RWPE2 (cell line): ENCODE measurements around the gene CRYBB1.

Source experiments
- ATAC-seq: fragments of 200-7000 bp; cut with Tn5 transposase; 3 replicates; pipeline ENCODE4 v1.9.1; 2021; ENCODE audit warnings: low read depth
- DNase-seq: peaks from one replicate; pipeline ENCODE4 v3.0.0-alpha.2; 2020; ENCODE audit warnings: low spot score
- H3K27ac ChIP-seq: fragments of 450-650 bp; 2 replicates; pipeline ENCODE4 v1.5.1; 2017; ENCODE audit warnings: mild to moderate bottlenecking; ENCODE audit not compliant: poor library complexity, severe bottlenecking
- H3K27me3 ChIP-seq: fragments of 250-450 bp; sonication (Bioruptor Pico); 2 replicates; pipeline ENCODE4 v1.5.1; 2021; ENCODE audit warnings: mild to moderate bottlenecking, moderate library complexity; ENCODE audit not compliant: insufficient read depth, poor library complexity, severe bottlenecking
- H3K36me3 ChIP-seq: fragments of 250-450 bp; sonication (Bioruptor Pico); 2 replicates; pipeline ENCODE4 v1.5.1; 2020; ENCODE audit warnings: low read depth, mild to moderate bottlenecking, moderate library complexity
- H3K4me1 ChIP-seq: fragments of 250-450 bp; sonication (Bioruptor Pico); 2 replicates; pipeline ENCODE4 v1.5.1; 2021; ENCODE audit warnings: mild to moderate bottlenecking, moderate library complexity; ENCODE audit not compliant: insufficient read depth, poor library complexity, severe bottlenecking
- H3K4me3 ChIP-seq: fragments of 250-450 bp; sonication (Bioruptor Pico); 2 replicates; pipeline ENCODE4 v1.5.1; 2021; ENCODE audit warnings: mild to moderate bottlenecking, moderate library complexity; ENCODE audit not compliant: severe bottlenecking
- H3K9me3 ChIP-seq: fragments of 250-450 bp; sonication (Bioruptor Pico); 2 replicates; pipeline ENCODE4 v1.5.1; 2021; ENCODE audit warnings: mild to moderate bottlenecking, moderate library complexity; ENCODE audit not compliant: severe bottlenecking
- CTCF ChIP-seq: fragments of 450-650 bp; IDR thresholded peaks from one replicate; pipeline ENCODE4 v1.5.1; 2017; ENCODE audit warnings: mild to moderate bottlenecking, moderate library complexity; ENCODE audit not compliant: poor library complexity, severe bottlenecking

The CRYBB1 gene

DNA sequence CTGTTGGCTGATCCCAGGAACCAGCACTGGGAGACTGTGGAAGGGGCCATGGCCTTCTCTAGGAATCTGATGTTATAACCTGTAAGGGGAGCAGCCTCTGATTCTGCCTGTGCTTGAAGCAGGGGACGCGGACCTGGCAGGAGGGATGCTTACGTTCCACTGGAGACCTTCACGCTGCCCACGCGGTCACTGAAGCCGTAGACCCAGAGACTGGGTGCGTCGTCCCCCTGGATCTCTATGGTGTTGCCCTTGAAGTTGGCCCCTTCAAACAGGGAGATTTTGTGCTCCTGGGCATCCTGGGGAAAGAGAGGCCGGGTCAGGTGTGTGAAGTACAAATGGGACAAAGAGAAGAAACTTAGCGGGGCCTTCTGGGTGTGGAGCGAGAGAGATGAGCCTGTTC lies 16.1 kb downstream of the CRYBB1 start:
- no peak for TF ChIP-seq CTCF
- DNase-seq (no peak), ATAC-seq (no peak)
- no peak overlapping the region for H3K4me3 ChIP-seq
- peaks cover 3% of the 10 kb centered on the region for H3K4me1 ChIP-seq
- H3K9me3 ChIP-seq: no peaks in the 10 kb centered on the region
- H3K36me3 ChIP-seq: no peaks in the 10 kb centered on the region
- H3K27ac ChIP-seq: no peak overlapping the region
- H3K27me3 ChIP-seq: no peaks in the 10 kb centered on the region

DNA sequence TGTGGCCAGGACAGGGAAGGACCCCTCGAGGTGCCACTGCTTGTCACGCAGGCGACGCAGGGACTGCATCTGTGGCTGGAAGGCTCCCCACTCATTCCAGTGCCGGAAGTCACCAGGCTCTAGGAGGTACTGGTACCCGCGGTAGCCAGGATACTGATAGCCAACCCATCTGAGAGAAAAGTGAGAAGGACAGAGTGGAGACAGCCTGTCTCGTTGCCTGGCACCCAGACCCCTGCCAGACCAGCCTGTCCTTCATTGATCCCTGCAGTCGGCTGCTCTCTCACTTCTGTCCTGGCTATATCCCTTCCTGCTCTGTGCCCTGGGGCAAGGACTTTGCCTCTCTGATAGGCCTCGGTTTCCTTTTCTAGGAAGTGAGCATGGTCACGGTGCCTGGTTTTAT lies 18.3 kb downstream of the CRYBB1 start:
- Histone ChIP-seq H3K27me3 (no peaks in the 10 kb centered on the region), H3K27ac (no peak overlapping the region), H3K4me3 (no peak overlapping the region), H3K4me1 (no peaks in the 10 kb centered on the region), H3K36me3 (no peaks in the 10 kb centered on the region), H3K9me3 (no peaks in the 10 kb centered on the region)
- DNase-seq (no peak), ATAC-seq (no peak)
- no peak for TF ChIP-seq CTCF

GRCh38 chr22:26597480-26597879 lies 20.3 kb downstream of the CRYBB1 start:
- TF ChIP-seq CTCF: no peak
- no peak for DNase-seq
- no peaks in the 10 kb centered on the region for H3K4me1 ChIP-seq
- no peak overlapping the region for H3K4me3 ChIP-seq
- no peak for ATAC-seq
- H3K27me3 ChIP-seq: no peaks in the 10 kb centered on the region
- H3K27ac ChIP-seq: no peak overlapping the region
- no peaks in the 10 kb centered on the region for H3K36me3 ChIP-seq
- H3K9me3 ChIP-seq: no peaks in the 10 kb centered on the region

GRCh38 chr22:26597026-26597425 lies 20.8 kb downstream of the CRYBB1 start:
- no peak for TF ChIP-seq CTCF
- peaks cover 2% of the 10 kb centered on the region for H3K4me1 ChIP-seq
- H3K4me3 ChIP-seq: no peak overlapping the region
- no peak for DNase-seq
- H3K27me3 ChIP-seq: no peaks in the 10 kb centered on the region
- no peak overlapping the region for H3K27ac ChIP-seq
- no peaks in the 10 kb centered on the region for H3K36me3 ChIP-seq
- no peak for ATAC-seq
- no peaks in the 10 kb centered on the region for H3K9me3 ChIP-seq

GRCh38 chr22:26593763-26594162 lies 24.1 kb downstream of the CRYBB1 start:
- Histone ChIP-seq H3K4me1 (peaks cover 3% of the 10 kb centered on the region), H3K36me3 (no peaks in the 10 kb centered on the region), H3K27ac (no peak overlapping the region), H3K4me3 (no peak overlapping the region), H3K9me3 (no peaks in the 10 kb centered on the region), H3K27me3 (no peaks in the 10 kb centered on the region)
- ATAC-seq: no peak
- no peak for DNase-seq
- TF ChIP-seq CTCF: no peak
